CD1c-positive myeloid dendritic cell (primary cell): ENCODE measurements around the gene RUNX2.

Experiments used
- DNase-seq: peaks from one replicate; pipeline ENCODE4 v3.0.0-alpha.2; 2016; ENCODE audit errors: extremely low spot score

The RUNX2 gene

DNA sequence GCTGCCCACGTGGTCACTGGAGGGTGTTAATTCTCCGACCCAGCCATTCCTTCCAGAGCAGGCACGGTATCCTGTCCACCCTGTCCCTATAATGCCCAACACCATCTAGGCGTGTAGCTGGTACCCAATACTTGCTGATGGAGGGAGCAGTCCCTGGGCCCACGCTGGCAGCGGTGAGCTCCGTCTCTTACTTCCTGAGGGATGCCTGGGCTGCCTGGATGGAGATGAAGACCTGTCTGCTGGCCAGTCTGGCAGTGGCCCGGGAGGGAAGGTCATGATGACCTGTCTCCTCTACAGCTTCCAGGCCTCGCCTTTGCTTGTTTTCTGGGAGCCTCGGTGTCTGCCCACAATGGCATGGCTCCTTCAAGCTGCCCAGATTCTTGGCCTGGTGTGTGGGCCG is 347.5 kb downstream of the RUNX2 start:
- DNase-seq, result no peak

- DNase-seq, result no peak
These were observed 348.2 kb downstream of the RUNX2 start for GRCh38 chr6:45676380-45676779.

DNA sequence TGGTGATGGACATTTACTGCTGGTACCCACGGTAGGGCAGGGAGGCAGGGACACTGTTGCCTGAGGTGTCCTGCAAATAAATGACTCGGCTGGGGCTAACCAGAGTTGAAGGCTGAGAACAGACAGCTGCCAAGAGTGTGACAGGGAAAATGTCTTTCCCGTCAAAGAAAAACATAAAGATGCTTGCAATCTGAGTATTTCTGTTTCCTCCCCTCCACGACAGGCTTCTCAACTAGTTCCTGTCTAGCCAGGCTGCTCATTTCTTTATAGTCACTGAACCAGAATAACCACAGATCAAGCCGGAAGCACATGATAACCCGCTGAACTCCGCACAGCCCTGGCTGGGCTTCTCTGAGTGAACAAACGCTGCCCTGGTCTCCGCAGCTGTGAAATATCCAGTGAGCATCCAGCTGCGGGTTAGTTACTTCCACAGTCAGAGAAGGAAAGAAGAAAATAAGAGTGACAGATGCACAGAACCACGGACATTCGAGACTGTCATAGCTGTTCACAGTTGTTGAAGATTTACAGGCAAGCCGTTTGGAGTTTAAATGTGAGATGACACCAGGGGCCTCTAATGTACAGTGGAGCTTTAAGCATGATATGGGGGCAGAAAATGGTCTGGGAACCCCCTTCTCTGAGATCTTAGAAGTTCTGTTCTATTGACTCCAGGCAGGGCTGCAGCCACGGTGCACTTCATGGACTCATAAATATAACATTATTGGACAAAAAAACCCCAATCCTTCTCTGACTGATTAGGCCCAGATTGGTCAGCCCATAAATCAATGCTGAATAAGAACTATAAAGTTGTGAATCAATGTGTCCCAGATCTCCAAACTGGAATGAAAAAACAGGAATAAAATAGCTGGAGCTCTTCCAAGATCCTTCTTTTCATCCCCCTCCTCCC is 349.5 kb downstream of the RUNX2 start:
- DNase-seq, result peak; percentile 70

GRCh38 chr6:45678285-45678607 is 350.1 kb downstream of the RUNX2 start:
- DNase-seq, result peak; percentile 21

GRCh38 chr6:45679163-45679562 is 351.0 kb downstream of the RUNX2 start:
- no peak for DNase-seq

DNA sequence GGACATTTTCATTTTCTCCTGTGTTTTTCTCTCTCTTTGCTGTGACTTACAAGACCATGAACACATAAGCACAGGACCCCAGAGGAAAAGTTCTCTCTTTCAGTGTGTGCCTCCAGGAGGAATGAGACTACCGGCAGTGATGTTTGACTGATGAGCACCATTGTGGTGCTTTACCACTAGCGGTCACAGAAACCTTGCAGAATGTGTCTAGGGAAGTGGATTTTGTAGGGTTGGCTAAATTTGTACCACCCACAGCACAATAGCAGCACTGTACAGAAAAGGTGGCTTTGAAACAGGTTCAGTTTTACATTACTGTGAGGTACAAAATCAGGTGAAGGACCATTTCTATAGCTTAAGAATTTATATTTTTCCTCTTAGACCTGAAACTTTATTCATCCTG is 351.5 kb downstream of the RUNX2 start:
- DNase-seq, result no peak

- DNase-seq, result peak; percentile 96
These were observed 353.9 kb downstream of the RUNX2 start for GRCh38 chr6:45681860-45682511.

DNA sequence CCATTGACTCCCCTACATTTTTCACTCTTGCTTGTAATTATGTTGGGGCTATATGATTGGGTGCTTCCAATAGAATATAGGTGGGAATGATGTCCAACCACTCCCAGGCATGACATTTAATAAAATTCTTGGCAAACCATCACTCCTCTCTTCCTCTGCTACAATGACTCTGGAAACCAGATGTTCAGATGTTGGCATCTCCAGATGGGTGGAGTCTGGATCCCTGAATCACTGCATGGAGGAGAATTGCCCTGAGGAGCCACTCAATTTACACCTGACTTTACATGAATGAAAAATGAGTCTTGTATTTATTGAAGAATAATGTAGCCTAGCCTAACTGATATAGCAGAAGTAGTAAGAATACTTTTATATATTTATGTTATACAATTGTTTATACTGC is 356.3 kb downstream of the RUNX2 start:
- DNase-seq, result no peak

- DNase-seq, result no peak
These were observed 356.9 kb downstream of the RUNX2 start for GRCh38 chr6:45685076-45685475.

DNA sequence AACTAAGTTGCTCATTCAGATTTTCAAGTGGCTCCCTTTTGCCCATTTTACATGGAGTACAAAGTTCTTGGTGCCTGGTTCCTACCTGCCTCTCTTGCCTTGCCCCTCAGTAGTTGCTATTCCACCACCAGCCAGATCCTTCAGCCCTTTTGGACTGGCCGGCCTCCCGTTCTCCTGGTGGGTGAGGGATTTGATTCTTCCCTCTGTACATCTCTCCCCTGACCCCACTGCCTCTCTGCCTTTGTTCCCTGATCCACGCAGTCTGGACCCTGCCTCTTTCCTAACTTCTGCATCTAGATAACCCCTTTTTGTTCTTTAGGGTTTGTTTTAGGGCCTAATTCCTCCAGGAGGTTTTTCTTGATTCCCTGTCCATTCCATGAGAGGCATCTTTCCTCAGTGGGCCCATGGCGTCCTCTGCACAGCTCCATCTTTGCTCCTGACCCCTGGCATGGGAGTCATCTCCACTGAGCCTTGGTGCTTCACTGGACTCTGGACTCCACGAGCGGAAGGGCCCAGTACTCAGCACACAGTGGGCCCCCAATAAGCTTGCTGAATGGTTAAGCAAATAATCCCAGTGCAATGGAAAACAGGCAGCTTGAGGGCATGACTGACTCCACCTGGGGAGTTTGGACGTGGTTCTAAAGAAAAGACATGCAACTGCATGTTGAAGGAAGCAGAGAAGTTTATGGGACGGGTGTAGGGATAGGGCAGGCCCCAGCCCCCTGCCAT is 358.9 kb downstream of the RUNX2 start:
- DNase-seq, result no peak

- no peak for DNase-seq
These were observed 359.4 kb downstream of the RUNX2 start for GRCh38 chr6:45687570-45687969.

GRCh38 chr6:45688180-45688579 is 360.1 kb downstream of the RUNX2 start:
- DNase-seq, result no peak

- DNase-seq, result no peak
These were observed 361.9 kb downstream of the RUNX2 start for GRCh38 chr6:45689926-45690615.

GRCh38 chr6:45690846-45691245 is 362.7 kb downstream of the RUNX2 start:
- no peak for DNase-seq

- no peak for DNase-seq
These were observed 363.3 kb downstream of the RUNX2 start for GRCh38 chr6:45691426-45691825.

DNA sequence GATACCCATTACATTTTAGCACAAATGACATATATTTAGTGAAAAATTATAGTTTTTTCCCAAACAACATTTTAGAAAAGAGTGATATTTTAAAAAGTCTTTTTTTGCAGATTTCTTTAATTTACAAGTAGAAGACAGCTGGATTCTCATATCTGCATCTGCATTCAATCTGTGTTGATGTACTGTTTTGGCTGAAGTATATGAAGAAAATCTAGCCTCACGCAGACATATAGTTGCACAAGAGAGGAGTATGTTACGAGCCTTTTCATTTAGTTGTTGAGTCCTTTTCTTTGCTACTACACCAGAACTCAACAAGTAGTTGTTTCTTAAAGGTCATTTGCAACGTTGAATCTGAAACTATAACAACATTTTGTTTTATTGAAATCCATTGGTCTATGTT is 363.9 kb downstream of the RUNX2 start:
- no peak for DNase-seq

- no peak for DNase-seq
These were observed 368.6 kb downstream of the RUNX2 start for GRCh38 chr6:45696738-45697137.

DNA sequence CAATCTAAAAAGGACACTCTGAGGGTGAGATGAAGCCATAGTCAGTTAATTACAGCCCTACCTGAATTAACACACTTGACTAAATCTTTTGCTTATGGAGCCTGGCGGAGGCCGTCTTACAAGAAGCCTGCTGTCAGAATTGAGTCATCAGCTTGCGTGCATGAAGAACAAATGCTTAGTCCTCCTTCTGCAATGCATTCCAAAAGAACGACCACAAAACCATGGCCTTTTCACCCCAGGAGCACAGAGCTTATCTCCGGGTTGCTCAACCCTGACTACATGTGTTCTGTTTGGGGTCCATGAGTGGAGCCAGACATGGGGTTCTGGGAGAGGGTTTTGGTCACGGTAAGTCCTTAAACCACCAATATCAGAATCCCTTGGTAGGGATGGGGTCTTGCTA is 369.5 kb downstream of the RUNX2 start:
- no peak for DNase-seq

DNA sequence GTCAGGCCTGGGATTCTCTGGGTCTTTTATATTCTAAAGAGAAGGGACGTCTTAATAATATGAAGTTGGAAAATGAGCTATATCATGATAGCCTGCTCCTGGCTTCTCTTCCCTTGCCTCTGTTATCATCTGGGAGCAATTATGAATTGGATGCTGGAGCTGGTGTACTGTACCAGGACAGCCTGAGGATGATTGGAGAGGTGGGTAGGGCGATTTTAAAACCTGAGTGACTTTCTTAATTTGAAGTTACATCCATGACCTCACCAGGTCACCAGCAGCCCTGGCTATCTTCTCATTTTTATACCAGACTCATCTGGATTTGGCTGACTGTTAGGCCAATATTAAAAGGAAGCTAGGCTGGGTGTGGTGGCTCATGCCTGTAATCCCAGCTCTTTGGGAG is 369.9 kb downstream of the RUNX2 start:
- DNase-seq, result no peak

GRCh38 chr6:45699663-45700062 is 371.5 kb downstream of the RUNX2 start:
- no peak for DNase-seq

- DNase-seq, result no peak
These were observed 375.0 kb downstream of the RUNX2 start for GRCh38 chr6:45702849-45703739.
